ENCODE data around the gene RNF157. TPM values are rescaled to one million over a fixed set of nuclear protein-coding genes. Genes with fewer than 3 reads are reported as not detected.

The RNF157 gene
- total and polyA plus RNA-seq, 2 of the 13 experiments (the other 11 are each of a cell fraction or from before 2014, with no cell fraction given) = 0.44 to 1.5 TPM

DNA sequence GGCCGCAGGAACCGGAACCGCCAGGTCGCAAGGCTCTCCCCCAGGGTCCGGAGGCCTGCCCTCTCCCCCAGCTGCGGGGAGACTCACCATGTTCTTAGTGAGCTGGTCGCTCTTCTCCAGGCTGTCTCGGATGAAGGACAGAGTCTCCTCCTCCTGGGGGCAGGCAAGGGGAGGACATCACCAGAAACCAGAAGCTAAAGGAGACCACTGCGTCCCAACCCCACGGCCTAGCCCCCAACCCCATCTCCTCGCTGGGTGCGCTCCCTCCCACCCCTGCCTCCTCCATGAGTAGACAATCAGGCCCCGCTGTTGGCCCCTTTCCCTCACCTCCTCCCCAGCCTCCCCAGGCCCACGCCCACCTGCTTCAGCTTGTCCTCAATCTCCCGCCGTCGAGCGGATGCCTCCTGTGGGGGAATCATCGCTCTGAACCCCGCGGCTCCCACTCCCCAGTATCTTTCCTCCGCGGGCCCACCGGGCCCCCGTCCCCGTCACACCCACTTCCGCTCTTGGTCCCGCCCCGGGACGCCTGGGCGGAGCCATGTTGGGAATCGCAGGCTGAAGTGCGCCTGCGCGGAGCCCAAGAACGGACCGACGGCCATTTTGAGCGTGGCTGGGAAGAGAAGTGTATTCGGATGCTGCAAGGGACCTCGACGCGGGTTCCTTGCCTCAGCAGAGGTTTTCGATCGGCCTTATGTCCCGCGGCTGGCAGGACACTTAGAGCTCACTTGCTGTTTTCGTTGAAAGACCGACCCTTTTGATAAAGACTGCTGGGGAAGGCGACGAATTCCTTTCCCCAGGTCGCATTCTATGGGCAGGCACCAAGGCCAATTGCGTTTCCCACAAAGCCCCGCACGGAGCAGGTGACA, 136.8 kb downstream of the RNF157 start, which contains the start of gene EXOC7 (continued):
- no peak for TF ChIP-seq NBN (conservative IDR thresholded peaks at IDR 0.05)
- no peak for TF ChIP-seq ZNF558 (CRISPR knock-in tag; IDR thresholded peaks at IDR 0.05; ENCODE audit: borderline replicate concordance)
- peak; percentile 88; the same call in 1 of the 2 replicates for TF ChIP-seq GLI4 (CRISPR knock-in tag; IDR thresholded peaks at IDR 0.05; ENCODE audit: borderline replicate concordance)
- peak; percentile 81; the same call in 1 of the 2 replicates for TF ChIP-seq SMAD9 (CRISPR knock-in tag; IDR thresholded peaks at IDR 0.05)
- TF ChIP-seq HDAC1 (CRISPR knock-in tag; IDR thresholded peaks at IDR 0.05) = peak; percentile 94
- TF ChIP-seq NR2F2 (IDR thresholded peaks at IDR 0.05; ENCODE audit: borderline replicate concordance, low read depth) = peak; percentile 37; the same call in 1 of the 2 replicates
- peak in 1 of 2 experiments; percentile 73; a peak in 3 of 4 replicates for TF ChIP-seq HMGXB4 (CRISPR knock-in tag; IDR thresholded peaks at IDR 0.05; ENCODE audit: borderline replicate concordance in 1 of 2, low read depth in 1 of 2)
- TF ChIP-seq, protein P1, sequence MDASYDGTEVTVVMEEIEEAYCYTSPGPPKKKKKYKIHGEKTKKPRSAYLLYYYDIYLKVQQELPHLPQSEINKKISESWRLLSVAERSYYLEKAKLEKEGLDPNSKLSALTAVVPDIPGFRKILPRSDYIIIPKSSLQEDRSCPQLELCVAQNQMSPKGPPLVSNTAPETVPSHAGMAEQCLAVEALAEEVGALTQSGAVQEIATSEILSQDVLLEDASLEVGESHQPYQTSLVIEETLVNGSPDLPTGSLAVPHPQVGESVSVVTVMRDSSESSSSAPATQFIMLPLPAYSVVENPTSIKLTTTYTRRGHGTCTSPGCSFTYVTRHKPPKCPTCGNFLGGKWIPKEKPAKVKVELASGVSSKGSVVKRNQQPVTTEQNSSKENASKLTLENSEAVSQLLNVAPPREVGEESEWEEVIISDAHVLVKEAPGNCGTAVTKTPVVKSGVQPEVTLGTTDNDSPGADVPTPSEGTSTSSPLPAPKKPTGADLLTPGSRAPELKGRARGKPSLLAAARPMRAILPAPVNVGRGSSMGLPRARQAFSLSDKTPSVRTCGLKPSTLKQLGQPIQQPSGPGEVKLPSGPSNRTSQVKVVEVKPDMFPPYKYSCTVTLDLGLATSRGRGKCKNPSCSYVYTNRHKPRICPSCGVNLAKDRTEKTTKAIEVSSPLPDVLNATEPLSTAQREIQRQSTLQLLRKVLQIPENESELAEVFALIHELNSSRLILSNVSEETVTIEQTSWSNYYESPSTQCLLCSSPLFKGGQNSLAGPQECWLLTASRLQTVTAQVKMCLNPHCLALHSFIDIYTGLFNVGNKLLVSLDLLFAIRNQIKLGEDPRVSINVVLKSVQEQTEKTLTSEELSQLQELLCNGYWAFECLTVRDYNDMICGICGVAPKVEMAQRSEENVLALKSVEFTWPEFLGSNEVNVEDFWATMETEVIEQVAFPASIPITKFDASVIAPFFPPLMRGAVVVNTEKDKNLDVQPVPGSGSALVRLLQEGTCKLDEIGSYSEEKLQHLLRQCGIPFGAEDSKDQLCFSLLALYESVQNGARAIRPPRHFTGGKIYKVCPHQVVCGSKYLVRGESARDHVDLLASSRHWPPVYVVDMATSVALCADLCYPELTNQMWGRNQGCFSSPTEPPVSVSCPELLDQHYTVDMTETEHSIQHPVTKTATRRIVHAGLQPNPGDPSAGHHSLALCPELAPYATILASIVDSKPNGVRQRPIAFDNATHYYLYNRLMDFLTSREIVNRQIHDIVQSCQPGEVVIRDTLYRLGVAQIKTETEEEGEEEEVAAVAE (CRISPR knock-in tag; IDR thresholded peaks at IDR 0.05; ENCODE audit: borderline replicate concordance) = peak; percentile 22; the same call in 1 of the 2 replicates
- TF ChIP-seq ZFP36 (IDR thresholded peaks at IDR 0.05; ENCODE audit: borderline replicate concordance, low read depth, low read length, partially characterized antibody) = no peak
- TF ChIP-seq ATF7 (IDR thresholded peaks at IDR 0.05) = no peak
- 0 out of 2 replicates have a peak, but pooled peaks have one; percentile 18 for TF ChIP-seq ATF7 (CRISPR knock-in tag; IDR thresholded peaks at IDR 0.05)
- no peak for TF ChIP-seq NFE2 (CRISPR knock-in tag; IDR thresholded peaks at IDR 0.05)
- TF ChIP-seq JUNB (CRISPR knock-in tag; IDR thresholded peaks at IDR 0.05; ENCODE audit: borderline replicate concordance) = no peak
- no peak for TF ChIP-seq TCF7 (IDR thresholded peaks at IDR 0.05; ENCODE audit: low read depth)
- TF ChIP-seq FOXP4 (CRISPR knock-in tag; IDR thresholded peaks at IDR 0.05) = no peak
- TF ChIP-seq, protein P2, sequence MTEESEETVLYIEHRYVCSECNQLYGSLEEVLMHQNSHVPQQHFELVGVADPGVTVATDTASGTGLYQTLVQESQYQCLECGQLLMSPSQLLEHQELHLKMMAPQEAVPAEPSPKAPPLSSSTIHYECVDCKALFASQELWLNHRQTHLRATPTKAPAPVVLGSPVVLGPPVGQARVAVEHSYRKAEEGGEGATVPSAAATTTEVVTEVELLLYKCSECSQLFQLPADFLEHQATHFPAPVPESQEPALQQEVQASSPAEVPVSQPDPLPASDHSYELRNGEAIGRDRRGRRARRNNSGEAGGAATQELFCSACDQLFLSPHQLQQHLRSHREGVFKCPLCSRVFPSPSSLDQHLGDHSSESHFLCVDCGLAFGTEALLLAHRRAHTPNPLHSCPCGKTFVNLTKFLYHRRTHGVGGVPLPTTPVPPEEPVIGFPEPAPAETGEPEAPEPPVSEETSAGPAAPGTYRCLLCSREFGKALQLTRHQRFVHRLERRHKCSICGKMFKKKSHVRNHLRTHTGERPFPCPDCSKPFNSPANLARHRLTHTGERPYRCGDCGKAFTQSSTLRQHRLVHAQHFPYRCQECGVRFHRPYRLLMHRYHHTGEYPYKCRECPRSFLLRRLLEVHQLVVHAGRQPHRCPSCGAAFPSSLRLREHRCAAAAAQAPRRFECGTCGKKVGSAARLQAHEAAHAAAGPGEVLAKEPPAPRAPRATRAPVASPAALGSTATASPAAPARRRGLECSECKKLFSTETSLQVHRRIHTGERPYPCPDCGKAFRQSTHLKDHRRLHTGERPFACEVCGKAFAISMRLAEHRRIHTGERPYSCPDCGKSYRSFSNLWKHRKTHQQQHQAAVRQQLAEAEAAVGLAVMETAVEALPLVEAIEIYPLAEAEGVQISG (CRISPR knock-in tag; IDR thresholded peaks at IDR 0.05) = peak; percentile 88
- TF ChIP-seq ZNF850 (CRISPR knock-in tag; conservative IDR thresholded peaks at IDR 0.05) = 0 out of 2 replicates have a peak, but pooled peaks have one; percentile 66
